Caco-2 (cell line): ENCODE measurements around the gene CNKSR2. TPM values are rescaled to one million over a fixed set of nuclear protein-coding genes. Genes with fewer than 3 reads are reported as not detected.

Source experiments
- BruUV-seq: library from RNA; stranded (reverse); fragments of 400-500 nt; replicated peaks from 2 replicates; lab custom pipeline; 2021; lab: Mats Ljungman, UMichigan
- CTCF ChIA-PET: fragments of 300-600 bp; sonication (Branson Sonifier 250); formaldehyde crosslinking; loops from one replicate; lab custom pipeline; 2022; ENCODE audit warnings: antibody characterized with exemption; lab: Charles Lee
- POLR2A ChIA-PET: fragments of 300-600 bp; sonication (Branson Sonifier 250); formaldehyde crosslinking; loops from one replicate; lab custom pipeline; 2022; ENCODE audit warnings: antibody characterized with exemption; lab: Charles Lee
- DNase-seq, 2 experiments: peaks; one replicate each; pipeline versions ENCODE4 v3.0.0 to v3.0.0-alpha.2; 2020 to 2022
- H3K27me3 ChIP-seq: replicated peaks from 2 replicates; pipeline ENCODE4 v1.6.0; 2011; ENCODE audit warnings: low read length; ENCODE audit not compliant: control insufficient read depth, insufficient read depth
- H3K36me3 ChIP-seq: 2 replicates; pipeline ENCODE4 v1.5.1; 2011; ENCODE audit warnings: low read length; ENCODE audit not compliant: control insufficient read depth, insufficient read depth
- H3K4me1 ChIP-seq: fragments of 250-450 bp; sonication (Bioruptor Pico); 2 replicates; pipeline ENCODE4 v1.5.1; 2020; ENCODE audit warnings: mild to moderate bottlenecking
- H3K4me3 ChIP-seq: 2 replicates; pipeline ENCODE4 v1.5.1; 2011; ENCODE audit warnings: low read depth, mild to moderate bottlenecking, control low read depth, low read length
- H3K9me3 ChIP-seq: fragments of 250-450 bp; sonication (Bioruptor Pico); 2 replicates; pipeline ENCODE4 v1.5.1; 2020; ENCODE audit warnings: mild to moderate bottlenecking, moderate library complexity
- H3K27ac Mint-ChIP-seq: one replicate; pipeline ENCODE4 v1.8.0; 2022; ENCODE audit warnings: mixed read lengths; ENCODE audit not compliant: unreplicated experiment
- H3K27me3 Mint-ChIP-seq: one replicate; pipeline ENCODE4 v1.8.0; 2022; ENCODE audit warnings: mixed read lengths; ENCODE audit not compliant: insufficient read depth, unreplicated experiment
- H3K36me3 Mint-ChIP-seq: one replicate; pipeline ENCODE4 v1.8.0; 2022; ENCODE audit warnings: mild to moderate bottlenecking, mixed read lengths; ENCODE audit not compliant: insufficient read depth, unreplicated experiment
- H3K4me1 Mint-ChIP-seq: one replicate; pipeline ENCODE4 v1.8.0; 2022; ENCODE audit warnings: low read depth, mixed read lengths; ENCODE audit not compliant: unreplicated experiment
- H3K4me3 Mint-ChIP-seq: one replicate; pipeline ENCODE4 v1.8.0; 2022; ENCODE audit warnings: mild to moderate bottlenecking, moderate library complexity, mixed read lengths; ENCODE audit not compliant: unreplicated experiment
- H3K9me3 Mint-ChIP-seq: one replicate; pipeline ENCODE4 v1.8.0; 2022; ENCODE audit warnings: mixed read lengths; ENCODE audit not compliant: unreplicated experiment
- intact Hi-C: fragments of 100-400 bp; cut with micrococcal nuclease; formaldehyde crosslinking; loops from one replicate; pipeline ENCODE4 v1.10.0; 2022; ENCODE audit not compliant: unreplicated experiment
- total RNA-seq: library from RNA; stranded (reverse); gene quantifications from 2 replicates; pipeline ENCODE4 v1.2.3, GENCODE V29; 2022
- TF ChIP-seq, protein P1 (sequence below), 2 experiments: fragments of 200-600 bp in 1 of 2; IDR thresholded peaks; 1 replicate in 1 of 2; 2 replicates in 1 of 2; pipeline versions ENCODE4 v1.5.1 to v1.8.0; 2011 to 2022; ENCODE audit warnings: antibody characterized with exemption in 1 of 2, control low read depth in 1 of 2, inconsistent platforms in 1 of 2, low read depth in 1 of 2, low read length in 1 of 2, mild to moderate bottlenecking in 1 of 2, moderate library complexity in 1 of 2; ENCODE audit not compliant: insufficient read depth in 1 of 2, severe bottlenecking in 1 of 2, unreplicated experiment in 1 of 2

CNKSR2 gene
- total RNA-seq, 1 experiment from 2014 or later, result not detected

DNA sequence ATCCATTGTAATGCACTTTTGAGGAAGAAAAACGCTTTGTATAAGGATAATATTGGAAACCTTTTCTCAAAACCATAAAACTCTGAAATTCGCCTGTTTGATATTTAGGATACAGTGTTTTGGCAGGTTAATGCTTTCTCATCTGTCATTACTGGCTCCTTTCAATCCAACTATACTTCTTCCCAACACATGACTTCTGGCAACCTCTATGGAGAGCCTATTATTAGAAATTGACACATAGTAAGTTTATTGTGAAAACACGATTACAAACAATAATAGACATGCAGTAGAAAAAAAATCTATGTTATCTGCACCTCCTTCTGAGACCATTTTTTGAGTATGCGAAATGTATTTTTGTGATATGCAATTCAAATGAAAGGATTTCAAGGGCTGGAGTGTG is 288.5 kb downstream of the CNKSR2 start:
- ChIA-PET POLR2A (no interaction called here), CTCF (no interaction called here)
- no peak overlapping the region for H3K4me3 ChIP-seq
- TF ChIP-seq, protein P1, sequence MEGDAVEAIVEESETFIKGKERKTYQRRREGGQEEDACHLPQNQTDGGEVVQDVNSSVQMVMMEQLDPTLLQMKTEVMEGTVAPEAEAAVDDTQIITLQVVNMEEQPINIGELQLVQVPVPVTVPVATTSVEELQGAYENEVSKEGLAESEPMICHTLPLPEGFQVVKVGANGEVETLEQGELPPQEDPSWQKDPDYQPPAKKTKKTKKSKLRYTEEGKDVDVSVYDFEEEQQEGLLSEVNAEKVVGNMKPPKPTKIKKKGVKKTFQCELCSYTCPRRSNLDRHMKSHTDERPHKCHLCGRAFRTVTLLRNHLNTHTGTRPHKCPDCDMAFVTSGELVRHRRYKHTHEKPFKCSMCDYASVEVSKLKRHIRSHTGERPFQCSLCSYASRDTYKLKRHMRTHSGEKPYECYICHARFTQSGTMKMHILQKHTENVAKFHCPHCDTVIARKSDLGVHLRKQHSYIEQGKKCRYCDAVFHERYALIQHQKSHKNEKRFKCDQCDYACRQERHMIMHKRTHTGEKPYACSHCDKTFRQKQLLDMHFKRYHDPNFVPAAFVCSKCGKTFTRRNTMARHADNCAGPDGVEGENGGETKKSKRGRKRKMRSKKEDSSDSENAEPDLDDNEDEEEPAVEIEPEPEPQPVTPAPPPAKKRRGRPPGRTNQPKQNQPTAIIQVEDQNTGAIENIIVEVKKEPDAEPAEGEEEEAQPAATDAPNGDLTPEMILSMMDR (IDR thresholded peaks at IDR 0.05; ENCODE audit: insufficient read depth in 1 of 2, low read depth in 1 of 2, low read length in 1 of 2, severe bottlenecking in 1 of 2, unreplicated experiment in 1 of 2), result no peak
- no peaks in the 10 kb centered on the region for H3K36me3 ChIP-seq
- intact Hi-C loops, result no loop called here
- Mint-ChIP-seq H3K27me3 (no peaks in the 10 kb centered on the region), H3K4me3 (no peak overlapping the region), H3K9me3 (no peaks in the 10 kb centered on the region), H3K27ac (no peak overlapping the region), H3K36me3 (no peaks in the 10 kb centered on the region), H3K4me1 (peaks cover 7% of the 10 kb centered on the region)
- H3K27me3 ChIP-seq, result no peaks in the 10 kb centered on the region
- no peaks in the 10 kb centered on the region for H3K4me1 ChIP-seq
- H3K9me3 ChIP-seq, result no peaks in the 10 kb centered on the region
- DNase-seq, result no peak
- no TSS peak for BruUV-seq

DNA sequence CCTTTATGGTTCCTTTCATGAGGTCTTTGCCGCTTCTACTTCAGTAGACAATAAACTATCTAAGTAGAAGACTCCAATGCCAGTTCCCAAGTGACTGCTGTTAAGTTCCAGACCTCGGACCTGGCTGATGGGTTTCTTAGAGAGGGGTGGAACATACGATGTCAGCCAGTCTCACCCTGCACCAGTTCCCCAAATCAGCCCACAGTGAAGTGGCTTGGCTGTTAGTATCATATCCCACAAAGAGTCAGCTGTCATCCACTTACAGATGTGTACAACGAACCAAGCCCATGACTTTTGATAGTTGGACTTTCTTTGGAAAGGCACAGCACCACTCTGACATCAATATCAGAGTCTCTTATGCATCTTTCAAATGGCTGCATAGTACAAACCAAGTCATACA is 292.0 kb downstream of the CNKSR2 start:
- ChIA-PET POLR2A (no interaction called here), CTCF (no interaction called here)
- Histone ChIP-seq H3K27me3 (no peaks in the 10 kb centered on the region), H3K4me1 (no peaks in the 10 kb centered on the region), H3K36me3 (no peaks in the 10 kb centered on the region), H3K9me3 (no peaks in the 10 kb centered on the region), H3K4me3 (no peak overlapping the region)
- Mint-ChIP-seq H3K9me3 (no peaks in the 10 kb centered on the region), H3K4me1 (peaks cover 7% of the 10 kb centered on the region), H3K27ac (no peak overlapping the region), H3K36me3 (no peaks in the 10 kb centered on the region), H3K4me3 (no peak overlapping the region), H3K27me3 (no peaks in the 10 kb centered on the region)
- TF ChIP-seq, protein P1 (IDR thresholded peaks at IDR 0.05; ENCODE audit: insufficient read depth in 1 of 2, low read depth in 1 of 2, low read length in 1 of 2, severe bottlenecking in 1 of 2, unreplicated experiment in 1 of 2), result no peak
- intact Hi-C loops, result no loop called here
- DNase-seq, result no peak
- BruUV-seq, result no TSS peak

GRCh38 chrX:21666679-21667078 is 292.5 kb downstream of the CNKSR2 start:
- Mint-ChIP-seq H3K27me3 (no peaks in the 10 kb centered on the region), H3K9me3 (no peaks in the 10 kb centered on the region), H3K4me3 (no peak overlapping the region), H3K27ac (no peak overlapping the region), H3K4me1 (peaks cover 7% of the 10 kb centered on the region), H3K36me3 (no peaks in the 10 kb centered on the region)
- ChIA-PET CTCF (no interaction called here), POLR2A (no interaction called here)
- H3K27me3 ChIP-seq, result no peaks in the 10 kb centered on the region
- H3K4me3 ChIP-seq, result no peak overlapping the region
- intact Hi-C loops, result no loop called here
- no peaks in the 10 kb centered on the region for H3K9me3 ChIP-seq
- no TSS peak for BruUV-seq
- no peaks in the 10 kb centered on the region for H3K4me1 ChIP-seq
- DNase-seq, result no peak
- TF ChIP-seq, protein P1 (IDR thresholded peaks at IDR 0.05; ENCODE audit: insufficient read depth in 1 of 2, low read depth in 1 of 2, low read length in 1 of 2, severe bottlenecking in 1 of 2, unreplicated experiment in 1 of 2), result no peak
- H3K36me3 ChIP-seq, result no peaks in the 10 kb centered on the region
